A172 (cell line): Measurements from ENCODE around the gene MOXD1. TPM values are rescaled to one million over a fixed set of nuclear protein-coding genes. Genes with fewer than 3 reads are reported as not detected.
"Not testable (repeated sequence)": the region's sequence is repeated elsewhere in the genome, so short reads cannot be mapped to it uniquely, and the experiment has no call there.

ENCODE experiments used
- DNase-seq: peaks from one replicate; pipeline ENCODE4 v3.0.0-alpha.2; 2015; ENCODE audit warnings: low spot score
- total RNA-seq: library from RNA; depleted of rRNA; stranded (reverse); fragments of >200 nt; shearing (Covaris generic); gene quantifications from 2 replicates; pipeline ENCODE4 v1.2.3, GENCODE V29; 2014

Gene MOXD1
- total RNA-seq, 1 experiment from 2014 or later: 18.5 TPM

DNA sequence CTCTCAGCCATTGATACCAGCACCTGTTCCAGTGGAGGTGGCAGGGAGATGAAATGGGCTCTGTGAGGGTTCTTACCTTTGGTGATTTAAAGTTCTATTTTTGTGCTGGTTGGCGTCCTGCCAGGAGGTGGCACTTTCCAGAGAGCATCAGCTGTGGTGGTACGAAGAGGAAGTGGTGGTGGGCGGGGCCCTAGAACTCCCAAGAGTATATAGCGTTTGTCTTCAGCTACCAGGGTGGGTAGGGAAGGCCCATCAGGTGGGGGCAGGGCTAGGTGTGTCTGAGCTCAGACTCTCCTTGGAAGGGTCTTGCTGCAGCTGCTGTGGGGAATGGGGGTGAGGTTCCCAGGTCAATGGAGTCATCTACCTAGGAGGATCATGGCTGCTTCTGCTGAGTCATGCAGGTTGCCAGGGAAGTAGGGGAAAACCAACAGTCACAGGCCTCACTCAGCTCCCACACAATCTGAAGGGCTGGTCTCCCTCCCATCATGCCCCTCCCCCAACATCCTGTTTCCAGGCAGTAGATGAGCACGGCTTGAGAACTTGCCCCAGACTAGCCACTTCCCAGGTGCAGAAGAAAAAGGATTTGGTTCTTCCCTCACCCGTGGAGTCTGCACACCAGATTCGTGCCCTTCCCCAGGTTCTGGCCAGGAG lies 46.6 kb downstream of the MOXD1 start:
- peak; percentile 68 for DNase-seq

DNA sequence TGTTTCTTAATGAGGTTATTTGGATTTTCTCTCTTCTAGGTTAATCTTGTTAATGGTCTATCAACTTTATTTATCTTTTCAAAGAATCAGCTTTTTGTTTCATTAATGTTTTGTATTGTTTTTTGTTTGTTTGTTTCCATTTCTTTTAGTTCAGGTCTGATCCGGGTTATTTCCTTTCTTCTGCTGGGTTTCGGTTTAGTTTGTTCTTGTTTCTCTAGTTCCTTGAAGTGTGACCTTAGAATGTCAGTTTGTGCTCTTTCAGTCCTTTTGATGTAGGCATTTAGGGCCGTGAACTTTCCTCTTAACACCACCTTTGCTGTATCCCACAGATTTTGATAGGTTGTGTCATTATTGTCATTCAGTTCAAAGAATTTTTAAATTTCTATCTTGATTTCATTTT lies 49.3 kb downstream of the MOXD1 start:
- DNase-seq: not testable (repeated sequence)

- DNase-seq: no peak
Measured at GRCh38 chr6:132348231-132348630, 53.0 kb downstream of the MOXD1 start.

GRCh38 chr6:132344811-132345210 lies 56.5 kb downstream of the MOXD1 start:
- no peak for DNase-seq

DNA sequence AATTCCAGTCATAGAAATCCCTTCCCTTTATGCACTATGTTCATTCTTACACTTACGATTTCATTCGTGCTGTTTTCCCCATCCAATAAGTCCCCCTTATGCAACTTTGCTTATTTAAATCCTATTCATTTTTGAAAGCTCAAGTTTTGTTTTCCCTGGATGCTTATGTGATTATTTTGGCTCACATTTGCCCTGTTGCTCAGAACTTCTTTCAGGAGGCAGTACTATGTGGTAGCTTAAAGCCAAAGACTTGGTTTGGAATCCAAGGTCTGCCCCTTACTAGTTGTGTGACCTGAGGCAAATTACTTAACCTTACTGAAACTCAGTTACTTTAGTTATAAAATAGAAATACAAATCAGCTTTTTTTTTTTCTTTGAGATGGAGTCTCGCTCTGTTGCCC lies 59.6 kb downstream of the MOXD1 start:
- DNase-seq: no peak

- DNase-seq: peak; percentile 6
Measured at GRCh38 chr6:132334521-132334885, 66.8 kb downstream of the MOXD1 start.

- DNase-seq: peak; percentile 92
Measured at GRCh38 chr6:132333639-132334520, 67.4 kb downstream of the MOXD1 start.

DNA sequence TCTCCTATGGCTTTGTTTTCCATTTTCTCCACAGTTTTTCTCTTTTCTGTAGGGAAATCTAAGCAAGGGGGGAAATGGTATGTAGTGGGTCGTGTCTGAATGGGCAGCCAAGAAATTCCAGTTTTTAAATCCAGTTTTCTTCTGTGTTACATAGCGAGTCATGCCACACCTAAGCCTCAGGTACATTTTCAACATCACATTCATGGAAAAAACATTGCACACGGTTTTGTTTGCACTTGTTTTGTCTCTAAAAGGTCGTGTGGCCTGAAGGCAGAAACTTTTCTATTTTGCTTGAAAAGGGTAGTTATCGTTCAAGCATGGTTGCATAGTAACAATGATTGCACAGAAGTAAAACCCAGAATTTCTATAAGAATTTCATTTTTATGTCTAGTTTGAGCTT lies 70.5 kb downstream of the MOXD1 start:
- DNase-seq: no peak

- no peak for DNase-seq
Measured at GRCh38 chr6:132322398-132322797, 78.9 kb downstream of the MOXD1 start.

- peak; percentile 62 for DNase-seq
Measured at GRCh38 chr6:132320007-132320406, 81.3 kb downstream of the MOXD1 start.

- no peak for DNase-seq
Measured at GRCh38 chr6:132316970-132317369, 84.3 kb downstream of the MOXD1 start.

DNA sequence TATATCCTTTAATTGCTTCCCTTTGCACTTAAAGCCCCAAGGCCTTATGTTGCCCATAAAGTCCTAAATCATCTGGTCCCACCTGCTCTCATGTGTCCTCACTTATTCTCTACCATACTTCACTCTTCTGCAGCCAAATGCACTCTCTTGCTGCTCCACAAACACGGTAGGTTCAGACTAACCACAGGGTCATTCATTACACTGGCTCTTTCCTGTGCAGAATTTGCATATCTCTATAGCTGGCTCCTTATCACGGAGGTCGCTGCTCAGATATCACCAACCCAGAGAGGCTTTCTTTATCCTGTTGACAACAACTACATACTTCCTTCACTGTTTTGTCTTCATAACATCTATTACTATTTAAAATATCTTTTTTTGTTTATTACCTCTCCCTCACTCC lies 86.8 kb downstream of the MOXD1 start:
- no peak for DNase-seq

DNA sequence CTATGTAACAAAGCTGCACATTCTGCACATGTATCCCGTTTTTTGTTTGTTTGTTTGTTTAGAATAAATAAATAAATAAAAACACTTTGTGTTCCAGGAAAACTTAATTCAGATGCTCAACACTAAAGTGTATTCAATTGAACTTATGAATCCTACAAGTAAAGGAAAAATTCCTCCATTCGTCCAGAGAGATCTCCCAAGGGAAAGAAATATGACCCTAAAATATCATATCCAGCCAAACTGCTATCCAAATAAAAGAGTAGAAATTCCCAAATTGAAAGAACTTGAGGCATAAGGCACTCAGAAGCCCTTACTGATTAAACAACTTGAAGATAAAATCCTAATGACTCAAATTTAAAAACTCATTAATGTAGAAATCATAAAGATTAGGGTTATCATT lies 90.4 kb downstream of the MOXD1 start:
- DNase-seq: no peak

- not testable (repeated sequence) for DNase-seq
Measured at GRCh38 chr6:132310151-132310550, 91.1 kb downstream of the MOXD1 start.

DNA sequence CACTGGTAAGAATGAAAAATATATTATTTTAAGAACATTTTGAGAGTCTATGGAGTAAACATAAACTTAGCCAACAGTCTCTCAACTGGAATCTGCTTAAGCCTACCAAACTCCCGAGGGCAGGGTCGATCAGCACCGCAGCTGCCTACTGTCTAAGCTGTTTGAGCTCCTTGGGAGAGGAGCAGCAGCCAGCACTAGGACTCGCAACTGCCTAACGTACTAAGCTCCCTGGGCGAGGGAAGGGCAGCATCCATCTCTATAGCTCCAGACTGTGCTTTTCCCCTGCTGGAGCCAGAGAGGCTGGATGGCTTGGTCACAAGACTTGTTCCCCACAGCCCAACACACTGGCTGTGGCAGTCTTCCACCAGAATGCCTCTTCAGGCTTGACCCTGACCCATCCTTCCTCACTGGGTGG lies 96.4 kb downstream of the MOXD1 start:
- DNase-seq: no peak

- DNase-seq: peak; percentile 51
Measured at GRCh38 chr6:132300323-132300949, 100.8 kb downstream of the MOXD1 start.

- DNase-seq: peak; percentile 21
Measured at GRCh38 chr6:132298344-132298949, 102.8 kb downstream of the MOXD1 start.

DNA sequence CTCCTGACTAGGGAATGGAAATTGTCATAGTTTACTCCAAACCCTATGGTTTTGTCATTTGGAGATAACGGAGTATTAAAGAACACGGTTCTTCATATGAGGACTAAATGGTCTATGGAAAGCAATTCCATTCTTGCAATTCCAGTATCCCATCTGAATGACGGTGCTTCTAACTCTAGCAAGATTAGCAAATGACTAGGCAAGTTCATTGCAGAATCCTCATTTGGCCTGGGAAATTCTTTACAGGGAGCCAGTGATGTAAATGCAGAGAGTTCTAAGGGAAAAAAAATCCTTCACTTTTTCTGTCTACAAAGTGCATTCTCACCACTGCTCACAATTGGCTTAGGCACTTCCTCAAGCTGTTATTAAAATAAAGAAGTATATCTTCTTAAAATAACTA lies 111.5 kb downstream of the MOXD1 start:
- no peak for DNase-seq

DNA sequence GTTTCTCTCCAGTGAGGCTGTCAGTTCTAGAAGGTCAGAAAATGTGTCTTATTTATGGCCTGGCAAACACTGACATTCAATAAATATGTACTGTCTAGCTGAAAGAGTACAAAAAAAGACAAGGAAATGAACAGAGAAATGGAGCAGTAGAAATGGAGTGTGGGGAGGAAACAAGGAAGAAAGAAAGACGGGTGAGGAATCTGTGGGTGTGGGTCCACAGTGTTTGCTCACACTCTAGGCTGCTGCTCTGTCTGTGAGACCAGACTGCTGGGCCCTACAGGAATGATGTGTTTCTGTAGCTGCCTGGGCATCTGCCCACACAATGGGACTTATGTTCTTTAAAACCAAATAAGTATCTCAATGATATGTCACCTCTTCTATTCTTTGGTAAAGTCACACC lies 114.2 kb downstream of the MOXD1 start:
- DNase-seq: no peak

GRCh38 chr6:132286298-132287019 lies 114.8 kb downstream of the MOXD1 start:
- DNase-seq: no peak

DNA sequence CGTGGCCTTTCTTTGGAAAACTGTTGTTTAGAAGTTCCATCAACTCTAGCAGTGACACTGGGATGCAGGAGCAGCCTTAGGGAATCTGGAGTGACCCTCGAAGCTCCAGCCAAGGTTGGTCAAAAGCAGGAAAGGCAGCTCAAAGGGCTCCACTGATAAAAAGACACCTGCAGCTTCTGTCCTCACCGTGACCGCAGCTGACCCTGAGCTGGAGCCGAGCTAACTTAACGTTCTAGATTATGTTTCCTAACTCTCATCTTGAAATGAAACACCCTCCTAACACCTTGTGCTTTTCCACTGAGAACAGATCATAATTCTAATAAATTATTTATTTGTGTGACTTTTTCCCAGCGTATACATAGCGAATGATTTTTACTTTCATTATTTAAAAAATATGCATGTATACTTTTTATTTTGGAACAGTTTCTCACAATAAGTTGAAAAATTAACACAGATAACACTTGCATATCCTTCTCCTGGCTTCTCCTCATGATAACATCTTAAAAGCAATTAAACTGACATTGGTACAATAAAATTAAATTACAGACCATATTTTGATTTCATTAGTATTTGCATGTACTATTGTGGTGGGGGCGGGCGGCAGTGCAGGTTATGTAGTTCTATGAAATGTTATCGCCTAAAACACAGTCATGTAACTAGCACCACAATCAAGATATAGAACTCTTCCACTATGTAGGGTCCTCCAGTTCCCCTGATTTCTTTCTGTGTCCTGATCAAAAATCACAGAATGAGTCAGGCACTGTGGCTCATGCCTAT lies 116.1 kb downstream of the MOXD1 start:
- no peak for DNase-seq
